Stimulated activated CD8-positive, alpha-beta memory T cell treated with anti-CD3 and anti-CD28 coated beads, Interleukin-15, amount 100 ng/mL, for 1 hour (primary cell): ENCODE results near the gene PUM2.
A peak's percentile ranks its signal among the peaks of the same experiment; 100 is the strongest.
"Not testable (repeated sequence)": the region's sequence is repeated elsewhere in the genome, so short reads cannot be mapped to it uniquely, and the experiment has no call there.

Source experiments
- DNase-seq: peaks from one replicate; pipeline ENCODE4 v3.0.0-alpha.2; 2020; ENCODE audit warnings: low read depth

The PUM2 gene

GRCh38 chr2:20350753-20351554, at the start of gene PUM2:
PUM2 (minus strand) TSS chr2:20350844; CDS start chr2:20327360, 23,484 bp downstream.
- DNase-seq = peak; percentile 83

- DNase-seq = no peak
Measured at GRCh38 chr2:20400306-20400705, 49.7 kb upstream of the PUM2 start.

- no peak for DNase-seq
Measured at GRCh38 chr2:20398956-20399567, 48.4 kb upstream of the PUM2 start.

- no peak for DNase-seq
Measured at GRCh38 chr2:20397811-20398447, 47.3 kb upstream of the PUM2 start.

- DNase-seq = no peak
Measured at GRCh38 chr2:20396356-20397000, 45.8 kb upstream of the PUM2 start.

- DNase-seq = no peak
Measured at GRCh38 chr2:20393986-20394385, 43.3 kb upstream of the PUM2 start.

GRCh38 chr2:20391951-20392699, 41.5 kb upstream of the PUM2 start:
- DNase-seq = no peak

- DNase-seq = no peak
Measured at GRCh38 chr2:20390524-20391123, 40.0 kb upstream of the PUM2 start.

GRCh38 chr2:20384953-20385352, 34.3 kb upstream of the PUM2 start:
- no peak for DNase-seq

GRCh38 chr2:20382965-20383810, 32.5 kb upstream of the PUM2 start:
- DNase-seq = no peak

- no peak for DNase-seq
Measured at GRCh38 chr2:20381457-20381856, 30.8 kb upstream of the PUM2 start.

- DNase-seq = no peak
Measured at GRCh38 chr2:20378891-20379519, 28.4 kb upstream of the PUM2 start.

GRCh38 chr2:20378341-20378740, 27.7 kb upstream of the PUM2 start:
- DNase-seq = no peak

- DNase-seq = no peak
Measured at GRCh38 chr2:20377741-20378140, 27.1 kb upstream of the PUM2 start.

GRCh38 chr2:20374982-20375381, 24.3 kb upstream of the PUM2 start:
- not testable (repeated sequence) for DNase-seq

- DNase-seq = no peak
Measured at GRCh38 chr2:20372896-20373640, 22.4 kb upstream of the PUM2 start.

GRCh38 chr2:20371323-20372025, 20.8 kb upstream of the PUM2 start:
- DNase-seq = no peak

GRCh38 chr2:20370191-20370590, 19.5 kb upstream of the PUM2 start:
- no peak for DNase-seq

GRCh38 chr2:20369366-20369765, 18.7 kb upstream of the PUM2 start:
- DNase-seq = no peak
